SJCRH30 (cell line): ENCODE results near the gene ECSCR. TPM values are rescaled to one million over a fixed set of nuclear protein-coding genes. Genes with fewer than 3 reads are reported as not detected.
A peak's percentile ranks its signal among the peaks of the same experiment; 100 is the strongest.
"Not testable (repeated sequence)": the region's sequence is repeated elsewhere in the genome, so short reads cannot be mapped to it uniquely, and the experiment has no call there.

Experiments used
- DNase-seq, 2 experiments: peaks; one replicate each; pipeline ENCODE4 v3.0.0-alpha.2; 2015 to 2020
- H3K27ac ChIP-seq: fragments of 250-450 bp; sonication (Bioruptor Pico); 2 replicates; pipeline ENCODE4 v1.5.1; 2020; ENCODE audit warnings: mild to moderate bottlenecking, moderate library complexity
- H3K27me3 ChIP-seq: fragments of 250-450 bp; sonication (Bioruptor Pico); 2 replicates; pipeline ENCODE4 v1.5.1; 2020; ENCODE audit warnings: mild to moderate bottlenecking, moderate library complexity
- H3K36me3 ChIP-seq: fragments of 250-450 bp; sonication (Bioruptor Pico); 2 replicates; pipeline ENCODE4 v1.5.1; 2020; ENCODE audit warnings: mild to moderate bottlenecking, moderate library complexity
- H3K4me1 ChIP-seq: fragments of 250-450 bp; sonication (Bioruptor Pico); 2 replicates; pipeline ENCODE4 v1.5.1; 2020; ENCODE audit warnings: mild to moderate bottlenecking, moderate library complexity
- H3K4me3 ChIP-seq: fragments of 250-450 bp; sonication (Bioruptor Pico); 2 replicates; pipeline ENCODE4 v1.5.1; 2020; ENCODE audit warnings: mild to moderate bottlenecking, moderate library complexity
- H3K9me3 ChIP-seq: fragments of 250-450 bp; sonication (Bioruptor Pico); replicated peaks from 2 replicates; pipeline ENCODE4 v1.5.1; 2020; ENCODE audit warnings: mild to moderate bottlenecking, moderate library complexity
- total RNA-seq: library from RNA; depleted of rRNA; stranded (reverse); fragments of >200 nt; shearing (Covaris generic); gene quantifications from 2 replicates; pipeline ENCODE4 v1.2.3, GENCODE V29; 2014

ECSCR gene
- total RNA-seq, 1 experiment from 2014 or later, result 0.14 TPM

DNA sequence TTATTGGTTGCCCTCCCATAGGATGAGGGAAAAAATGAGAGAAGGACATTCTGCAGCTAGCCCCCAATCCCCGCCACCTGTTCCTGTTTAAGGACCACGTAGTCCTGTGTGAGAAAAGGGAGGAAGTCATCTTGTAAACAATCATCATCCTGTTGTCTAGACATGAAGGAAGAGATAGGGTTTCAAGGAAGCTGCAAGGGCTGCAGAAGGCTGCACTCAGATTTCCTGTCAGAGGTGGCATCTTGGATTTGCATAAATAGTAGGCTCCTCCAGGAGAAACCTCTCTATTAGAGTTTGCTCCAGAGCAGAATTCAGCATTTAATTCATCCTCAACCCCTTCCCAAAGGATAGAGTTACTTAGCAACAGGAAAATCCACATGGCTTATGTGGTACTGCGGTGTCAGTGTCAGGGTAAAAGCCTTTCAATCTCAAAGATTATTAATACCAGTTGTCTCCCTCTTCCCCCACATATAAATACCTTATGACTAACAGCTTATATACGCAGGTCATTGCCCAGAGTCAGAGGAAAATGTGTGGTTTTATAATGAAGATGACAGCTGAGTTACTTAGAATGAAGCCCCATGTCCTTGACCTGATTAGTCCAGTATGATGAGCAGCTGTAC lies 18.6 kb downstream of the ECSCR start:
- no peaks in the 10 kb centered on the region for H3K9me3 ChIP-seq
- no peaks in the 10 kb centered on the region for H3K27me3 ChIP-seq
- peak overlapping the region; percentile 68 for H3K27ac ChIP-seq
- DNase-seq, result peak; percentile 80 to 87
- peaks cover 41% of the 10 kb centered on the region for H3K4me1 ChIP-seq
- H3K36me3 ChIP-seq, result no peaks in the 10 kb centered on the region
- no peak overlapping the region for H3K4me3 ChIP-seq

DNA sequence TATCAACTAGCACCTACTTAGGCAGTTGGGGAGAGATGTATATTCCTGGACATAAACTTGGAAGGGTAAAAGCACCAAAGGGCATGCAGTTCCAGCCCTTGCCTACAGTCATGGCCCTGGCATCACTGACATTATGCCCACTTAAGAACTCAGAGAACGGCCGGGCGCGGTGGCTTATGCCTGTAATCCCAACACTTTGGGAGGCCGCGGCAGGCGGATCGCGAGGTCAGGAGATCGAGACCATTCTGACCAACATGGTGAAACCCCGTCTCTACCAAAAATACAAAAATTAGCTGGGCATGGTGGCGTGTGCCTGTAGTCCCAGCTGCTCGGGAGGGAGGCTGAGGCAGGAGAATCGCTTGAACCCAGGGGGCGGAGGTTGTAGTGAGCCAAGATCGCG lies 22.1 kb downstream of the ECSCR start:
- DNase-seq, H3K4me3 ChIP-seq, H3K27me3 ChIP-seq, H3K9me3 ChIP-seq, H3K27ac ChIP-seq, H3K36me3 ChIP-seq: not testable (repeated sequence)
- peaks cover 39% of the 10 kb centered on the region for H3K4me1 ChIP-seq

DNA sequence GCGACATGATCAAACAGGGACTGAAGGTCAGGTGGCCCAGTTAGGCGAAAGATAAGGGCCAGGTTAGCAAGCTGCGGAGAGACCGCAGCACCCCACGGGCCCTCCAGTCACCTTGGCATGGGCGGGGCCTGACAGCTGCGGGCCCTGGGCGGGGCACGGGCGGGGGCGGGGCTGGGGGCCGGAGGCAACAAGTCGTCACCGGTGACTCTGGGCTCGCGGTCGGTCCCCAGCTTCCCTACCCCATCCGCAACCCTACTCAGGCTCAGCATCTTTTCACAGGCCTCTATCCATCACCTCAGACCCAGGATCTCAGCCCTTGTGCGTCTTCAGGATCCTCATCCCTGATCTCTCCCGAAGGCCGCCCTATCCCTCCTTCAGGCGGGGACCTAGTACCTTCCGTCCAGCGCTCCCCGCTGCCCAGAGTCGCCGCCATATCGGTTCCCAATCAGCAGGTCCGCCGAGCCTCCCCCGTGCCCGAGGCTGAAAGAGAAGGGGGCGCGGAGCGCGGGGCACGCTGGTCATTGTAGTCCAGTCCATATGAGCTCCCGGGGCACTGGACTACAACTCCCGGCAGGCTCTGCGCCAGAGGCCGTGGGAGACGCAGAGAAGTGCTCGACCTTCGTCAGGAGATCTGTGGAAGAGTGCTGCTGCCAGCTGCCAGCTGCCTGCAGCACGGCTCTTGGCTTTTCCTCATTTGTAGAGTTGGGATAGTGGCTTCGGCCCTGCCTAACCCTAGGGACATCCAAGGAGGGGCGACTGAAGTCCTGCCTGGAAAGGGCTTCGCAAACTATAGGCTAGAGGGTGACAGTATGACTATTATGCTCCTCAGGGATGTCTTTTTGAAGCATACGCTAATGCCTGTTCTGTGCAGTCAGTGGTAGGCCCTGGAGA lies 23.3 kb downstream of the ECSCR start, which contains the start of gene DNAJC18:
TSS of gene DNAJC18 (minus strand) at position 513 of the 891 bp plus-strand sequence. CDS start at position 433, 80 bp downstream.
- H3K27ac ChIP-seq, result peak within 1 kb of the TSS; percentile 81
- DNase-seq, result peak; percentile 97 to 98
- peak within 1 kb of the TSS; percentile 82 for H3K4me3 ChIP-seq
- peaks cover 28% of the 10 kb centered on the region for H3K4me1 ChIP-seq
- no peaks in the 10 kb centered on the region for H3K9me3 ChIP-seq
- H3K36me3 ChIP-seq, result peaks cover 3% of the 10 kb centered on the region
- H3K27me3 ChIP-seq, result no peaks in the 10 kb centered on the region

- H3K36me3 ChIP-seq, result peaks cover 3% of the 10 kb centered on the region
- no peak overlapping the region; the same call in 1 of the 2 replicates for H3K27ac ChIP-seq
- H3K9me3 ChIP-seq, result no peaks in the 10 kb centered on the region
- DNase-seq, result no peak
- H3K4me3 ChIP-seq, result peak overlapping the region; percentile 82
- no peaks in the 10 kb centered on the region for H3K27me3 ChIP-seq
- peaks cover 22% of the 10 kb centered on the region for H3K4me1 ChIP-seq
Measured at GRCh38 chr5:139438707-139439012, 23.9 kb downstream of the ECSCR start.

DNA sequence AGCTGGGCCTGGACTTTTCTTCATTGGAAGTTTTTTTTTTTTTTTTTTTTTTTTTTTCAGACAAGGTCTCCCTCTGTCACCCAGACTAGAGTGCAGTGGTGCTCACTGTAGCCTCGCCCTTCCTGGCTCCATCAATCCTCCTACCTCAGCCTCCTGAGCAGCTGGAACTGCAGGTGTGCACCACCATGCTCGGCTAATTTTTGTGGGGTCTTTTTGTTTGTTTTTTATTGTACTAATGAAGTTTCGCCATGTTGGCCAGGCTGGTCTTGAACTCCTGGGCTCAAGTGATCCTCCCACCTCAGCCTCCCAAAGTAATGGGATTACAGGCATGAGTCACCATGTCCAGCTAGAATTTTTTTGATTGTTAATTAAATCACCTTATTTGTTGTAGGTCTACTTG lies 26.9 kb downstream of the ECSCR start:
- H3K4me1 ChIP-seq, result peaks cover 11% of the 10 kb centered on the region; the same call in 1 of the 2 replicates
- no peak for DNase-seq
- H3K9me3 ChIP-seq, result no peaks in the 10 kb centered on the region
- no peak overlapping the region for H3K4me3 ChIP-seq
- no peak overlapping the region for H3K27ac ChIP-seq
- H3K27me3 ChIP-seq, result no peaks in the 10 kb centered on the region
- H3K36me3 ChIP-seq, result peaks cover 3% of the 10 kb centered on the region

DNA sequence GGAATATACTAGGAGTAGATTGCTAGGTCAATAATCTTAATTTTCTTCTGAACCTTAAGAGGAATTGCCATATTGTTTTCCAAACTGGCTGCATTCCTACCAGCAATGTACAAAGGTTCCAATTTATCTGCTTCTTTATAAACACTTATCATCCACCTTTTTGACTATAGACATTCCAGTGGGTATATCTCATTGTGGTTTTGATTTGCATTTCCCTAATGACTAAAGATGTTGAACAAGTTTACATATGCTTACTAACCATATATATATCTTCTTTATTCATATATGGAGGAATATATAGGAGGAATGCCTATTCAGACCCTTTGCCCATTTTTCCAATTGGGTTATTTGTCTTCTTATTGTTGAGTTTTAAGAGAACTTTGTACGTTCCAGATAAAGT lies 30.8 kb downstream of the ECSCR start:
- peaks cover 4% of the 10 kb centered on the region; the same call in 1 of the 2 replicates for H3K4me1 ChIP-seq
- no peak for DNase-seq
- no peaks in the 10 kb centered on the region for H3K27me3 ChIP-seq
- H3K36me3 ChIP-seq, result peaks cover 12% of the 10 kb centered on the region
- H3K9me3 ChIP-seq, result no peaks in the 10 kb centered on the region
- no peak overlapping the region for H3K27ac ChIP-seq
- H3K4me3 ChIP-seq, result no peak overlapping the region

DNA sequence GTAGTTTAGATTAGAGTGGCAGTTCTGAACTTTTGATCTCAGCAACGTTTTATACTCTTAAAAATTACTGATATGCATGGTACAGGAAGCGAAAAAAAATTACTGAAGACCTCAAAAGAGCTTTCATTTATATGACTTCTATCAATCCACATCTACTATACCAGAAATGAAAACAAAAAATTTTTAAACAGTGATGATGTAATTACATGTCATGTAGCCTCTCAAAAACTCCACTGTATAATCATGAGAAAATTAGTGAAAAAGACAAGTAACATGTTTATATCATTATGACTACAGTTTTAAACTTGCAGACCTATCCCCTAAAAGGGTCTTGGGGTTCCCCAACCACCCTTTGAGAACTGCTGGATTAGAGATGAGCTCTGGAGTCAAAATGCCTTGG lies 32.5 kb downstream of the ECSCR start:
- Histone ChIP-seq H3K36me3 (peaks cover 20% of the 10 kb centered on the region), H3K4me1 (peaks cover 14% of the 10 kb centered on the region), H3K4me3 (no peak overlapping the region), H3K27me3 (no peaks in the 10 kb centered on the region), H3K27ac (no peak overlapping the region), H3K9me3 (no peaks in the 10 kb centered on the region)
- no peak for DNase-seq

GRCh38 chr5:139426203-139426885 lies 36.2 kb downstream of the ECSCR start:
- Histone ChIP-seq H3K9me3 (no peaks in the 10 kb centered on the region; the same call in 1 of the 2 replicates), H3K27ac (peak overlapping the region; percentile 45), H3K4me1 (peaks cover 17% of the 10 kb centered on the region), H3K27me3 (no peaks in the 10 kb centered on the region), H3K4me3 (no peak overlapping the region), H3K36me3 (peaks cover 19% of the 10 kb centered on the region)
- peak; percentile 67 to 69 for DNase-seq

DNA sequence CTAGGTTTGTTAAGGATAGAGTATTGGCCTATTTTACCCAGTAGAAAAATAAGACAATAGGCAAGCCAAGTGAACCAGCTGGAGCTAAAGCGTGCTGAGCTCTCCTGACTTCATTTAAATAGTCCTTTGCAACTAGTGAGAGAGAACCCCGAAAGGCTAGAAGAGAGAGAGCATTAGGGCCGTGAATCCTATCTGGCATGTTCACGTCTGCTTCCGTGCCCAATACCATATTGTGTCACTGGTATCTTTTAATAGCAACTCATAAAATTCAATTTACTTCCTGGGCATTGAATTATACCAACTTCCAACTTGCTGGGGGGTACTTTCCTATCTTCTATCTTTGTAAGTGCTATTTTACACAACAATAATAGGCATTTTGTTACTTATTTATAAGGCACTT lies 37.0 kb downstream of the ECSCR start:
- Histone ChIP-seq H3K36me3 (peaks cover 19% of the 10 kb centered on the region), H3K27ac (peak overlapping the region; percentile 45), H3K9me3 (no peaks in the 10 kb centered on the region; the same call in 1 of the 2 replicates), H3K27me3 (no peaks in the 10 kb centered on the region), H3K4me3 (no peak overlapping the region), H3K4me1 (peaks cover 17% of the 10 kb centered on the region)
- no peak for DNase-seq

DNA sequence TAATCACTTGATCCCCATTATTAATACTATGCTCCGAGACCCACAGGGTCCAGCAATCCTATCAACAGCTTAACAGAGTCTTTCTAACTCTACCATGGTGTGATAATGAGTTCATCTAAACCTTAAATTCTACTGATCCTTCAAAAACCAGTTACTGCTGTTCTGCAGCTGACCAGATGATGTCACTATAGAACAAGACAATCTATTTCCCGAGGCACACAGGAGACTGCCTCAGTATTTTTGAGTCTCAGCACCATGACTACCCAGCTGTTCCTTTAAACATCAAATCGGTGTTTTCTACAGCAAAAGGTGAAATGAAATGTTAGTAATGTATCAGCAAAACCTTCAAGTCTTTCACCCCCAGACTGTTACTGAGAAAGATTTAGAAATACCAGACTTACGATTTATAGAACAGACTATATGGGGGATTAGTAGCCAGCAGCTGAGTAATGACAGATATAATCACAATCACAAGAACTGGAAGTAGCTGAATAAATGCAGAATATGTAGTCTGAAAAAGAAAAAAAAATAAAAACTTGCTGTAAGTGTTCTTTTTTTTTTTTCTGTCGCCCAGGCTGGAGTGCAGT lies 40.1 kb downstream of the ECSCR start:
- Histone ChIP-seq H3K4me1 (peaks cover 17% of the 10 kb centered on the region), H3K36me3 (peaks cover 26% of the 10 kb centered on the region), H3K27me3 (no peaks in the 10 kb centered on the region), H3K4me3 (no peak overlapping the region), H3K9me3 (no peaks in the 10 kb centered on the region; the same call in 1 of the 2 replicates), H3K27ac (no peak overlapping the region)
- DNase-seq, result peak; percentile 53 to 85

DNA sequence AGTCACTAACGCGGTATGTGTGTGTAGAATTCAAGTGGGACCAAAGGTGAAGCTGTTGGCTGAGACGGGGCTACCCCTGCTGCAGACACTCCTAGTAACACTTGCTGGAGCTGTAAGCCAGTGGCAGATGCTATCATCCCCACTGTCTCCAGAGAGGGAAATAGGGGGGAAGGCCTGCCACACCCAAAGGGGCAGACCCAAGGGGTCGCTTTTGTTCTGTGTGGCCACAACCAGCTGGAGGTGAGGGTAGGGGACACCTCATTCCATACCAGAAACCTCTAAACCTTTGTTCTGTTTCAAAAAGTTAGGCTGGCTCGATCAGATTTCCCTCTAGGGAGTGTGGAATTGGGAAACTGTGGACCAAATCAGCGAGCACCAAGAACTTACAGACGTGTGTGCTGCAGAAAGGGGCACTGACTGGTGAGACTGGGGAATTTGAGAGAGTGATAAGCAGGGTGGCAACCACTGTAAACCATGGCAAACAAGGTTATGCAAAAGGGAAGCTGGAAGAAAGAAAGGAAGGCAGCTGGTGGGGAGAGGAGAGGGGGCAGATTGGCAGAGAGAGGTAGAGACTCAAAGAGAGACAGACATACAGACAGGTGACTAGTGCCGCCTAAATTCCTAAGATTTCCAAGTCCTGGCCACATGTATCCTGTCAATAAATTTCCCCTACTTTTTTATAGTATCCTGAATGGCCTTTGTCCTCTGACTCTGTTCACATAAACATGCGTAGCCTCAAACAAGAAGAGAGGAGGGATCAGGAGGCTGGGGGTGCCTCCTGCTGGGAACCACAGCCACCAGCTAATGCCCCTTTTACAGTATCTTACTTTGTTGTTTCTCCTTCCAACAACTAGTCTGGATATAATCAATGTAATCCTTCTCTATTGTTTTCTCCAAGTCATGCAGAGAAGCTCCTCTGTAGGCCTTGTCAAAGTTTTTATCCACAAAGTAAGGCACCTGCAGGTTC lies 43.0 kb downstream of the ECSCR start:
- Histone ChIP-seq H3K36me3 (peaks cover 15% of the 10 kb centered on the region; the same call in 1 of the 2 replicates), H3K27ac (no peak overlapping the region), H3K9me3 (no peaks in the 10 kb centered on the region; the same call in 1 of the 2 replicates), H3K27me3 (no peaks in the 10 kb centered on the region), H3K4me3 (no peak overlapping the region), H3K4me1 (peaks cover 13% of the 10 kb centered on the region)
- no peak for DNase-seq

- Histone ChIP-seq H3K4me1 (peaks cover 16% of the 10 kb centered on the region), H3K27me3 (no peaks in the 10 kb centered on the region), H3K4me3 (no peak overlapping the region), H3K27ac (no peak overlapping the region), H3K36me3 (peaks cover 15% of the 10 kb centered on the region; the same call in 1 of the 2 replicates), H3K9me3 (no peaks in the 10 kb centered on the region; the same call in 1 of the 2 replicates)
- DNase-seq, result no peak
Measured at GRCh38 chr5:139418793-139419192, 43.8 kb downstream of the ECSCR start.

DNA sequence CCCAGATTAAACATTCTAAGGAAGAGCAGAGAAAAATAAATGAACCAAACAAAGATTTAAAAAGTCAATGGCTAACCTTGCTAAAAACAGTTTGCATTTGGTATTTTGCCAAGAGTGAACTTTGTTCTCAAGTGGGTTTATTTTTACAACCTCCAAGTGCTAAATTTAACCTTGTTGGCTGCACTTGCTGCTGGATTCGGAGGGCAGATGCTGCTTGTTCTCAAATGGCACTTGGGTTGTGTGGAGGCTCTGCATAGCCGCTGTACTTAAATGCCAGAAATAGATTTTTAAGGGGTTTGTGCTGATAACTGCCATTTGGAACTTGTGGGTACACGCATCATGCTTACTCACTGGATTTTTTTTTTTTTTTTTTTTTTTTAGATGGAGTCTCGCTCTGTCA lies 45.3 kb downstream of the ECSCR start:
- DNase-seq, result peak in 1 of 2 experiments; percentile 21
- H3K27me3 ChIP-seq, result no peaks in the 10 kb centered on the region
- H3K4me3 ChIP-seq, result no peak overlapping the region
- H3K27ac ChIP-seq, result no peak overlapping the region
- no peaks in the 10 kb centered on the region for H3K9me3 ChIP-seq
- H3K36me3 ChIP-seq, result peaks cover 13% of the 10 kb centered on the region; the same call in 1 of the 2 replicates
- peaks cover 14% of the 10 kb centered on the region for H3K4me1 ChIP-seq
